DMS114 treated with DMSO at 0.1 percent for 48 hours (cell line): ENCODE measurements around the gene LRRK2.
"Not testable (repeated sequence)": the region's sequence is repeated elsewhere in the genome, so short reads cannot be mapped to it uniquely, and the experiment has no call there.

Source experiments
- DNase-seq: peaks from one replicate; lab custom pipeline; 2025; ENCODE audit not compliant: unreplicated experiment; lab: John Stamatoyannopoulos, UW

LRRK2 gene

GRCh38 chr12:40244526-40245156 lies 19.8 kb downstream of the LRRK2 start:
- DNase-seq: not testable (repeated sequence)

- no peak for DNase-seq
Observed at GRCh38 chr12:40248034-40248433, 23.2 kb downstream of the LRRK2 start.

- DNase-seq: no peak
Observed at GRCh38 chr12:40248585-40249297, 23.9 kb downstream of the LRRK2 start.

GRCh38 chr12:40250652-40251051 lies 25.9 kb downstream of the LRRK2 start:
- DNase-seq: not testable (repeated sequence)

- no peak for DNase-seq
Observed at GRCh38 chr12:40253936-40254335, 29.1 kb downstream of the LRRK2 start.

GRCh38 chr12:40254455-40255085 lies 29.8 kb downstream of the LRRK2 start:
- DNase-seq: no peak

GRCh38 chr12:40258371-40258770 lies 33.6 kb downstream of the LRRK2 start:
- DNase-seq: no peak

GRCh38 chr12:40261937-40262336 lies 37.1 kb downstream of the LRRK2 start:
- no peak for DNase-seq

- DNase-seq: no peak
Observed at GRCh38 chr12:40262657-40263056, 37.9 kb downstream of the LRRK2 start.

- DNase-seq: no peak
Observed at GRCh38 chr12:40263616-40264409, 39.0 kb downstream of the LRRK2 start.

GRCh38 chr12:40271981-40272664 lies 47.3 kb downstream of the LRRK2 start:
- no peak for DNase-seq

GRCh38 chr12:40281791-40282364 lies 57.1 kb downstream of the LRRK2 start:
- DNase-seq: no peak

- DNase-seq: no peak
Observed at GRCh38 chr12:40286583-40286982, 61.8 kb downstream of the LRRK2 start.

GRCh38 chr12:40287369-40287975 lies 62.7 kb downstream of the LRRK2 start:
- no peak for DNase-seq

GRCh38 chr12:40292788-40293429 lies 68.1 kb downstream of the LRRK2 start:
- no peak for DNase-seq

GRCh38 chr12:40298341-40298740 lies 73.5 kb downstream of the LRRK2 start:
- no peak for DNase-seq

- no peak for DNase-seq
Observed at GRCh38 chr12:40300490-40300889, 75.7 kb downstream of the LRRK2 start.

- no peak for DNase-seq
Observed at GRCh38 chr12:40309001-40309400, 84.2 kb downstream of the LRRK2 start.

GRCh38 chr12:40310211-40310610 lies 85.4 kb downstream of the LRRK2 start:
- no peak for DNase-seq

- DNase-seq: no peak
Observed at GRCh38 chr12:40312196-40312595, 87.4 kb downstream of the LRRK2 start.
